ENCODE measurements around the gene EIPR1. TPM values are rescaled to one million over a fixed set of nuclear protein-coding genes. Genes with fewer than 3 reads are reported as not detected.

EIPR1 gene
- total and polyA plus RNA-seq, 2 experiments from 2014 or later: 17.4 to 46.3 TPM

DNA sequence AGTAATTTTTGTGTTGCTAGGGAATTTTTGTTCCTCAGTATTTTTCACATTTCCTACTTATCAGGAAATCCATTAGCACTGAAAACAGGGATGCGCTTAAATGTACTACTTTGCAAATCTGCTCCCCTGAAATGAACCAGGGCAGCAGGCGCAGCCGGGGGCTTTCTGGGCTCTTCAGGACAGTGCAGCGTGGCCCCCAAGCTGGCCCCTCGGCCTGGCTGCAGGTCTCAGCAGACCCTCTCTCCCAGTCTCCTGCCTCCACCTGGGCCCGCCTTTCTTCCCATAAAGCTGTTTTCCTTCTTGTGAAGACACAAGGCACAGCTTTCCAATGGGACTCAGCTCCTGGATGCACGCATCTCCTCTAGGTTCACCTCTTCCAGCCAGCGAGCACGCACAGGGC, 35.3 kb downstream of the EIPR1 start:
- ATAC-seq (no peak), DNase-seq (ENCODE audit: low spot score) (no peak)
- Histone ChIP-seq H3K4me3 (no peak overlapping the region), H3K27ac (ENCODE audit: low read depth) (no peak overlapping the region), H3K4me2 (no peak overlapping the region), H3K79me2 (replicated peaks; ENCODE audit: insufficient read depth) (no peaks in the 10 kb centered on the region), H3K36me3 (ENCODE audit: insufficient read depth) (no peaks in the 10 kb centered on the region), H2AFZ (no peak overlapping the region), H3K9me2 (ENCODE audit: insufficient read depth) (no peaks in the 10 kb centered on the region), H3F3A (replicated peaks; ENCODE audit: low read depth) (no peaks in the 10 kb centered on the region), H3K4me1 (ENCODE audit: insufficient read depth) (no peaks in the 10 kb centered on the region), H3K27me3 (ENCODE audit: insufficient read depth) (no peaks in the 10 kb centered on the region), H4K20me1 (replicated peaks; ENCODE audit: insufficient read depth) (no peaks in the 10 kb centered on the region)
- H3K27ac Mint-ChIP-seq: no peak overlapping the region
- no peak for TF ChIP-seq JUNB (IDR thresholded peaks at IDR 0.05; ENCODE audit: unreplicated experiment)
- no peak for TF ChIP-seq ZNF462 (CRISPR knock-in tag; IDR thresholded peaks at IDR 0.05)
- no peak for TF ChIP-seq NANOG (IDR thresholded peaks at IDR 0.05; ENCODE audit: borderline replicate concordance)
- H3K4me1 Mint-ChIP-seq: no peaks in the 10 kb centered on the region; the same call in 2 of the 3 replicates
- H3K4me3 Mint-ChIP-seq: no peak overlapping the region
- H3K27me3 Mint-ChIP-seq (ENCODE audit: insufficient read depth, low read depth, poor library complexity): peaks cover 3% of the 10 kb centered on the region
- H3K36me3 Mint-ChIP-seq (ENCODE audit: low read depth): peaks cover 18% of the 10 kb centered on the region
- no peaks in the 10 kb centered on the region; the same call in 2 of the 3 replicates for H3K9me3 Mint-ChIP-seq

GRCh38 chr2:3341336-3341735, 36.3 kb downstream of the EIPR1 start:
- H3K4me2 ChIP-seq: no peak overlapping the region
- Mint-ChIP-seq H3K4me3 (no peak overlapping the region), H3K4me1 (no peaks in the 10 kb centered on the region), H3K9me3 (no peaks in the 10 kb centered on the region), H3K36me3 (ENCODE audit: low read depth) (peaks cover 10% of the 10 kb centered on the region), H3K27me3 (ENCODE audit: insufficient read depth, low read depth, poor library complexity) (peaks cover 3% of the 10 kb centered on the region), H3K27ac (no peak overlapping the region)
- no peak for DNase-seq (ENCODE audit: low spot score)
- no peaks in the 10 kb centered on the region for H4K20me1 ChIP-seq (replicated peaks; ENCODE audit: insufficient read depth)
- H3K27ac ChIP-seq (ENCODE audit: low read depth): no peak overlapping the region
- no peaks in the 10 kb centered on the region for H3K4me1 ChIP-seq (ENCODE audit: insufficient read depth)
- ATAC-seq: no peak
- no peaks in the 10 kb centered on the region for H3K79me2 ChIP-seq (replicated peaks; ENCODE audit: insufficient read depth)
- no peaks in the 10 kb centered on the region for H3K27me3 ChIP-seq (ENCODE audit: insufficient read depth)
- no peak overlapping the region for H2AFZ ChIP-seq
- no peak for TF ChIP-seq ZNF331 (CRISPR knock-in tag; IDR thresholded peaks at IDR 0.05; ENCODE audit: low read depth)
- no peak for TF ChIP-seq JUNB (IDR thresholded peaks at IDR 0.05; ENCODE audit: unreplicated experiment)
- no peak for TF ChIP-seq CREB1 (CRISPR knock-in tag; IDR thresholded peaks at IDR 0.05; ENCODE audit: low read depth)
- TF ChIP-seq NANOG (IDR thresholded peaks at IDR 0.05; ENCODE audit: borderline replicate concordance): no peak
- no peak overlapping the region for H3K4me3 ChIP-seq
- no peaks in the 10 kb centered on the region for H3K9me2 ChIP-seq (ENCODE audit: insufficient read depth)
- no peaks in the 10 kb centered on the region for H3K36me3 ChIP-seq (ENCODE audit: insufficient read depth)
- no peaks in the 10 kb centered on the region for H3F3A ChIP-seq (replicated peaks; ENCODE audit: low read depth)
